Psoas muscle (tissue), 8 donors: ENCODE measurements around the gene SLC7A10. TPM values are rescaled to one million over a fixed set of nuclear protein-coding genes. Genes with fewer than 3 reads are reported as not detected.

Experiments
- ATAC-seq, 4 donors: fragments of 200-7000 bp; cut with Tn5 transposase; one replicate each; pipeline ENCODE4 v1.9.1; 2020; ENCODE audit warnings: moderate library complexity in 3 of 4, mild to moderate bottlenecking in 2 of 4
- DNase-seq, 2 donors: peaks; one replicate each; pipeline ENCODE4 v3.0.0-alpha.2; 2020
- H3K27ac ChIP-seq: fragments of 200-600 bp; one replicate; pipeline ENCODE4 v1.8.0; 2022
- H3K27me3 ChIP-seq, 3 donors: fragments of 200-600 bp in 1 of 3; one replicate each; pipeline versions ENCODE4 v1.6.1 to v1.8.0; 2013 to 2022; ENCODE audit warnings: low read length in 2 of 3, mild to moderate bottlenecking in 2 of 3, moderate library complexity in 1 of 3; ENCODE audit not compliant: insufficient read depth in 3 of 3
- H3K36me3 ChIP-seq, 2 donors: fragments of 200-600 bp in 1 of 2; one replicate each; pipeline versions ENCODE4 v1.6.1 to v1.8.0; 2013 to 2022; ENCODE audit warnings: low read depth in 1 of 2, mild to moderate bottlenecking in 1 of 2, moderate library complexity in 1 of 2; ENCODE audit not compliant: insufficient read depth in 1 of 2
- H3K4me1 ChIP-seq: fragments of 200-600 bp; one replicate; pipeline ENCODE4 v1.8.0; 2022
- H3K4me3 ChIP-seq: fragments of 200-600 bp; one replicate; pipeline ENCODE4 v1.8.0; 2022; ENCODE audit warnings: mild to moderate bottlenecking
- H3K9me3 ChIP-seq: fragments of 200-600 bp; one replicate; pipeline ENCODE4 v1.8.0; 2022
- CTCF ChIP-seq: fragments of 200-600 bp; IDR thresholded peaks from one replicate; pipeline ENCODE4 v1.8.0; 2022; ENCODE audit warnings: antibody characterized with exemption
- WGBS, 3 donors: extraction: QIAGEN DNeasy Blood & Tissue Kit; methylation state at CpG; one replicate each; pipeline versions ENCODE4 v1.1.6 to v1.1.7; 2013; 5-methylcytosine and 5-hydroxymethylcytosine counted together
- intact Hi-C, 2 donors: fragments of 100-400 bp; cut with DNase I; formaldehyde crosslinking; loops; one replicate each; pipeline versions ENCODE4 v1.11.0 to v1.14.2; 2022
- polyA plus RNA-seq, 3 donors: library from polyadenylated mRNA; stranded (reverse); fragments of 200-250 nt; gene quantifications; one replicate each; pipeline ENCODE4 v1.2.3, GENCODE V29; 2013
- total RNA-seq, 4 donors: library from RNA; stranded (reverse); fragmentation: NEBNext Ultra II Directional in 2 of 4; extraction: Animal tissue kit (Norgen Biotek cat#: 25700) in 2 of 4; gene quantifications; one replicate each; pipeline versions ENCODE4 v1.2.1 to v1.2.4, GENCODE V29; 2021 to 2023
- donor health status: healthy with polysubstance abuse.
- donor health status: DM: no; HTN: no; CAD: no; lungs with moderate emphysema.
- donor health status: Bipolar disorder and iron deficiency.
- donor health status: healthy.
- donor health status: DM: yes; HTN: yes; CAD: no.
- donor health status: DM: no; HTN: no; CAD: no.
- donor health status: DM: no; HTN: no; CAD: no.
- donor health status: DM: yes; HTN: yes; CAD: no.

The SLC7A10 gene
- total and polyA plus RNA-seq, 7 donors, result 0.03 to 0.43 (median 0.14) TPM; not detected in 3

GRCh38 chr19:33197591-33198000 lies 28.1 kb downstream of the SLC7A10 start:
- Histone ChIP-seq H3K9me3 (no peaks in the 10 kb centered on the region), H3K27ac (no peak overlapping the region), H3K36me3 (peaks cover 0 to 32% of the 10 kb centered on the region in 2 donors), H3K4me1 (peaks cover 9% of the 10 kb centered on the region), H3K4me3 (no peak overlapping the region), H3K27me3 (no peaks in the 10 kb centered on the region)
- DNase-seq (no peak), ATAC-seq (no peak)
- WGBS, 3 donors, result 90 to 99% (median 91%) methylated on average over 9 to 11 of the region's 11 CpGs
- intact Hi-C loops, result no loop called here
- TF ChIP-seq CTCF, result no peak

- Histone ChIP-seq H3K27ac (no peak overlapping the region), H3K9me3 (no peaks in the 10 kb centered on the region), H3K4me1 (peaks cover 9% of the 10 kb centered on the region), H3K36me3 (peaks cover 0 to 25% of the 10 kb centered on the region in 2 donors), H3K4me3 (no peak overlapping the region), H3K27me3 (no peaks in the 10 kb centered on the region)
- ATAC-seq (no peak), DNase-seq (no peak)
- WGBS, 3 donors, result 92 to 95% (median 92%) methylated on average over 10 of the region's 10 CpGs
- intact Hi-C loops, result no loop called here
- no peak for TF ChIP-seq CTCF
Observed at GRCh38 chr19:33196446-33197193, 29.0 kb downstream of the SLC7A10 start.

GRCh38 chr19:33195645-33196347 lies 29.9 kb downstream of the SLC7A10 start:
- no peaks in the 10 kb centered on the region for H3K9me3 ChIP-seq
- peaks cover 0 to 24% of the 10 kb centered on the region in 2 donors for H3K36me3 ChIP-seq
- intact Hi-C loops, result no loop called here
- ATAC-seq (peak; percentile 2 to 22 (median 10)), DNase-seq (no peak)
- peaks cover 9% of the 10 kb centered on the region for H3K4me1 ChIP-seq
- no peak for TF ChIP-seq CTCF
- no peaks in the 10 kb centered on the region for H3K27me3 ChIP-seq
- 70 to 77% (median 71%) methylated on average over 17 of the region's 17 CpGs for WGBS, 3 donors
- peak overlapping the region; percentile 81 for H3K4me3 ChIP-seq
- H3K27ac ChIP-seq, result no peak overlapping the region

- Histone ChIP-seq H3K36me3 (peaks cover 0 to 24% of the 10 kb centered on the region in 2 donors), H3K27me3 (no peaks in the 10 kb centered on the region), H3K27ac (peak overlapping the region; percentile 34), H3K4me3 (peak overlapping the region; percentile 81), H3K4me1 (peaks cover 9% of the 10 kb centered on the region), H3K9me3 (no peaks in the 10 kb centered on the region)
- intact Hi-C loops, result no loop called here
- DNase-seq (peak in 1 of 2 donors; percentile 56), ATAC-seq (peak; percentile 52 to 77 (median 70))
- WGBS, 3 donors, result 1 to 2% (median 2%) methylated on average over 33 to 49 of the region's 49 CpGs
- TF ChIP-seq CTCF, result no peak
Observed at GRCh38 chr19:33194886-33195644, 30.6 kb downstream of the SLC7A10 start.
